GM21723 (cell line): ENCODE results near the gene KNCN.

Source experiments
- ATAC-seq: cut with Tn5 transposase; IDR thresholded peaks from one replicate; pipeline ENCODE4 v1.9.1; 2021; ENCODE audit warnings: mild to moderate bottlenecking, moderate library complexity; ENCODE audit not compliant: unreplicated experiment

The KNCN gene

DNA sequence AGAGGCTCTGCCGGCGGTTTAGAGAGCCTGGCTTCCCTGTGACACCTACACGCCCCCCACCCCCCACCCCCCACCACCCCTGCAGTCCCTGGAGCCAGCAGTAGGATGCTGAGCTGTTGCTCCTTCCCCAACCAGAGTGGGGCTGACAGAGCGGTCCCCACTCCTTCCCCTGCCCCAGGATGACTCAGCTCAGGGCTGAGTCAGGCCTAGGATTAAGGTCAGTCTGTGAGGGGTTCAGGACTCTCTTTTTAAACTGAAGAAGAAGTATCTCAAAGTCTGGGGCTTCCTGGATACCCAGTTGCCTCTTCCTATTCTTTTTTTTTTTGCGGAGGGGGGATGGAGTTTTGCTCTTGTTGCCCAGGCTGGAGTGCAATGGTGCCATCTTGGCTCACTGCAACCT is 42.7 kb downstream of the KNCN start:
- no peak for ATAC-seq

DNA sequence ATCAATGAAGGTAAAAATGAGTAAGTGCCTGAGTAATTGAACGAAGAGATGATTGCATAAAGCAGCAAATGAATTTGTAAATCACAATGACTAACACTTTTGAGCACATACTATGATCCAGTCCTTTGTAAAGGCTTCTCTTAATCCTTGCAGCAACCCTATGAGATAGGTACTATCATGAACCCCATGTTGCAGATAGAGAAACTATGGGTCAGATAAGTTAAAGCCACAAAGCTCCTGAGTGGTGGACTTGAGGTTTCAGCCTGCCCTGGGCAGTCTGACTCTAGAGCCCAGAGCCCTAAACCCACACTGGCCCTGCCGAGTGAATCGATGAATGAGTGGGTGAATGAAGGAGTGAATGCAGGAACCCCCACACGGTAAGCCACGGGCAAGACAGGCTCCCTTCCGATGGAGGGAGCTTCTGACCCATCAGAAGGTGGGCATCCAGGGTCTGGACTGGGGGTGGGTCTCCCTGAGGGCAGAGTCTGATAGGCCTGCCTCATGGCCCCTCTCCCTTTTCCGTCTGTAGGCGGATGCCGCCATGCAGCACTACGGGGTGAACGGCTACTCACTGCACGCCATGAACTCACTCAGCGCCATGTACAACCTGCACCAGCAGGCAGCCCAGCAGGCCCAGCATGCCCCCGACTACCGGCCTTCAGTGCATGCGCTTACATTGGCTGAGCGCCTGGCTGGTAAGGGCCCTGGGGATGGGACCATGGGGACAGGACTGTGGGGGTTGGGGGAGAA is 44.8 kb downstream of the KNCN start:
- ATAC-seq = no peak

DNA sequence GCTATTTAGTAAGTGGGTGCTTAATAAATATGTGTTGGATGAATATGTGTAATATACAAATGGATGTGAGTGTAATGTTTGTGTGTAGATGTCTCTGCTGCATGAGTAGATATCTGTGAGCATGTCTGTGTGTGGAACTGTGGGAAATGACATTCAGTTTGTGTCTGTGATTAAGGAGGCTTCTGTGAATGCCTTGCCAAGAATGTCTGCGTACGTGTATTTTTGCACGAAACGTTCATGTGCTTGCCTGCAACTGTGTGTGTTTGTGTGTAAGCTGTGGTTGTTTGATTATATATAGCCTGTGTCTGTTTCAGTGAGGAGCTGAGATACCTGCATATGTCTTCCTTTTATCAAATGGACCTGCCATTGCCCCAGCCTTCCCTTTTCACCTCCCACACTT is 48.0 kb downstream of the KNCN start:
- no peak for ATAC-seq

DNA sequence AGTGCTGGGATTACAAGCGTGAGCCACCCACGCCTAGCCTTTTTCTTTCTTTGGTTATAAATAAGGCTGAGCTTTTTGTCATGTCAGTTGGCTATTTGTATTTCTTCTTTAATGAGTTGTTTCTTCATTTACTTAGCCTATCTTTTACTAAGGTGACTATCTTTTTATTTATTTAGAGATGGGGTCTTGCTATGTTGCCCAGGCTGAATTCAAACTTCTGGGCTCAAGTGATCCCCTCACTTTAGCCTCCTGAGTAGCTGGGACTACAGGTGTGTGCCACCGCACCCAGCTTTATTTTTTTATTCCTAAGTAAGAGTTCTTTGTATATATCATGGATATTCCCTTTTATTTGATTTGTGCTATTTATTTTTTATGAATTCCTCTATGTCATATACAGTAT is 49.9 kb downstream of the KNCN start:
- no peak for ATAC-seq

DNA sequence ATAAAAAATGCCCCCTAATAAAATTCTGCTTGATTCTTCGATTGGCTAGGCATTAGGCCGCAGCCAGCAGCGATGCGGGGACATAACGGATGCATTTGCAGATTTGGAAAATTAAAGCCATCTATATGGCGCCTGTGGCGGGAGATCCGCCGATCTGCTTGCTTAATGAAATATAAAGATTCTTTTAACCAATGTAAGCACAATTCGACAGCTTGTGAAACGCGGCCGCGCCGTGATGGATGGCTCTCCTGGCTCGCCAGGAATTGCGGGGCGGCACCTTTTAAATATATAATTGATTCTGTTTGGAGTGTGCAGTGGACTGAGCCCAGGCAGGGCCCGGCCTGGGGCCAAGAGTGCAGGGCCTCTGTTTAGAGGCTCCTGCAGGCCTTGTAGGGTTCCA is 53.8 kb downstream of the KNCN start:
- no peak for ATAC-seq

DNA sequence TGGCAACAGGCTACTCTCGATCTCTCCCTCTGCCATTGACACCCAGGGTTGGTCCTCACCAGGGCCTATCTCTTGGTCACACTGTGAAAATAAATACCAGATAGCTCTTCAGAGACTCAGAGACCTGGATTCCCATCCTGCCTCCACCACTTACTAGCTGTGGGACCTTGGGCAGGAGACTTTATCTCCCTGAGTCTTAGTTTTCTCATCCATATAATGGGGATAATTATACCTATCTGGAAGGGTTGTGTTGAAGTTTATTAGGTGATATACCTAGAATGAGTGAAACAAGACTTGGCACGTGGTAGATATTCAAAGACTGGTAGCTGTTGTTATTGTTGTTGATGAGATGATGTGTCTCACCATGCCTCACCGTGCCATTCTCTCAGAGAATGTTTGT is 54.4 kb downstream of the KNCN start:
- ATAC-seq = no peak

DNA sequence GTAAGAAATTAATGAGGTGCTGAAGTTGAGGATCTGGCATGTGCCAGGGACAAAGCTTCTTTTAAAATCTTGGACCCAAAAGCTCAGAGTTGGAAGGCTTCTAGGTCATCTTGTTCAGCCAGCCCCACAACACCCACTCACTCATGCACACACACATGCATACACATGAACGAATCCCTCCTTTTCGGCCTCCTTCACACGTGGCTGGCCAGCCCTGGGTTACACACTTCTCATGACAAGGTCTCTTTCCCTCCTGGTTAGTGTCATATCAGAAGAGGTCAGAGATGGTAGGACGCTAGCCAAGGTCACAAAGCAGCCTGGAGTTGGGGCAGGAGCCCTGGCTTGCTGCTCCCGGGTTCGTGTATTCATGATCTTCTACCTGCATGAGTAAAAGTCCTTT is 54.9 kb downstream of the KNCN start:
- no peak for ATAC-seq

DNA sequence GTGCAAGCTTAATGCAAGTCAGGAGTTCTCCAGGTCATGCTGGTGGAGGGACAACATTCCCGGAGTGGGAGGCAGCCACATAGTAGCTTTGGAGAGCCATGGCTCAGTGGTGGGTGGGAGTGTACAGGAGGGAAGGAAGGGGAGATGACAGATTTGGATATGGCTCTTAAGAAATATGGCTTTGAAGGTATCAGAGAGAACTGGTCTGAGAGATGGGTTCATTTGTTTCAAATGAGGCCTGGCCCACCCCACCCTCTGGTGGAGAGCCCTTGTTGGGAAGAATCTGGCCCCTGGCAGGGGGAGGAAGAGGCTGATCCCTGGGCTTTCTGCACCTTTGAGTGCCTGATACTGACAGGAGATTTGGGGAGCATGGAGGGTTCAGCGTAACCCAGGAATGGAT is 55.7 kb downstream of the KNCN start:
- ATAC-seq = no peak
